Mononuclear cell (primary cell): ENCODE data around the gene TRIM2. TPM values are rescaled to one million over a fixed set of nuclear protein-coding genes. Genes with fewer than 3 reads are reported as not detected.

ENCODE experiments used
- total RNA-seq: library from RNA; depleted of rRNA; stranded (reverse); fragments of >200 nt; gene quantifications from one replicate; pipeline ENCODE4 v1.2.3, GENCODE V29; 2012

Gene TRIM2
- total RNA-seq, 1 donor = 1.7 TPM

Other genes with a start within 250 kb of the TRIM2 start
- gene MND1, start 140.2 kb downstream of the TRIM2 start, total RNA-seq = 0.52 TPM